B cell (primary cell): ENCODE results near the gene SHC4. TPM values are rescaled to one million over a fixed set of nuclear protein-coding genes. Genes with fewer than 3 reads are reported as not detected.

Experiments
- ATAC-seq: fragments of 200-7000 bp; cut with Tn5 transposase; one replicate; pipeline ENCODE4 v1.10.0; 2021; ENCODE audit warnings: low read depth, mild to moderate bottlenecking, moderate number of reproducible peaks, moderate library complexity
- CTCF ChIA-PET: fragments of 350-600 bp; sonication (Branson Sonifier 250); formaldehyde crosslinking; loops from one replicate; lab custom pipeline; 2021; ENCODE audit warnings: antibody characterized with exemption, inconsistent platforms; lab: Charles Lee
- POLR2A ChIA-PET: fragments of 350-600 bp; sonication (Branson Sonifier 250); formaldehyde crosslinking; loops from one replicate; lab custom pipeline; 2021; ENCODE audit warnings: antibody characterized with exemption; lab: Charles Lee
- DNase-seq: peaks from one replicate; pipeline ENCODE4 v3.0.0; 2013
- H2AFZ ChIP-seq: 2 replicates; pipeline ENCODE4 v1.6.1; 2012; ENCODE audit warnings: mild to moderate bottlenecking, low read depth, low read length; ENCODE audit not compliant: insufficient read depth, poor library complexity, severe bottlenecking
- H3K27ac ChIP-seq, 2 donors: 1 replicate in 1 of 2; 2 replicates in 1 of 2; pipeline ENCODE4 v1.5.1; 2012 to 2013; ENCODE audit warnings: low read length in 2 of 2, mild to moderate bottlenecking in 2 of 2, moderate library complexity in 1 of 2
- H3K27me3 ChIP-seq, 4 experiments: fragments of 200-600 bp in 1 of 4; sonication (generic) in 1 of 4; replicated peaks in 1 of 4; 1 replicate in 2 of 4; 2 replicates in 2 of 4; pipeline versions ENCODE4 v1.6.1 to v1.7.0; 2013 to 2016; ENCODE audit warnings: low read length in 3 of 4, mild to moderate bottlenecking in 2 of 4, mixed read lengths in 1 of 4, moderate library complexity in 1 of 4; ENCODE audit not compliant: insufficient read depth in 4 of 4, control insufficient read depth in 3 of 4; ENCODE audit errors: control extremely low read depth in 1 of 4
- H3K36me3 ChIP-seq, 2 experiments: replicated peaks in 1 of 2; 1 replicate in 1 of 2; 2 replicates in 1 of 2; pipeline versions ENCODE4 v1.6.1 to v1.7.1; 2013; ENCODE audit warnings: low read length in 1 of 2; ENCODE audit not compliant: insufficient read depth in 2 of 2, control insufficient read depth in 1 of 2; ENCODE audit errors: control extremely low read depth in 1 of 2, extremely low read depth in 1 of 2
- H3K4me1 ChIP-seq, 2 donors: fragments of 200-600 bp in 1 of 2; sonication (generic) in 1 of 2; 1 replicate in 1 of 2; 2 replicates in 1 of 2; pipeline versions ENCODE4 v1.5.1 to v1.6.1; 2013 to 2017; ENCODE audit warnings: low read length in 2 of 2; ENCODE audit not compliant: control insufficient read depth in 2 of 2, insufficient read depth in 2 of 2
- H3K4me2 ChIP-seq: replicated peaks from 2 replicates; pipeline ENCODE3; 2012; ENCODE audit warnings: mild to moderate bottlenecking, low read depth, low read length; ENCODE audit not compliant: poor library complexity, severe bottlenecking
- H3K4me3 ChIP-seq, 5 experiments: fragments of 200-600 bp in 1 of 5; sonication (generic) in 1 of 5; 1 replicate in 3 of 5; 2 replicates in 2 of 5; pipeline versions ENCODE4 v1.5.1 to v1.7.0; 2011 to 2016; ENCODE audit warnings: low read length in 4 of 5, mild to moderate bottlenecking in 4 of 5, low read depth in 2 of 5, control low read depth in 1 of 5, moderate library complexity in 1 of 5; ENCODE audit not compliant: insufficient read depth in 1 of 5; ENCODE audit errors: control extremely low read depth in 1 of 5, extremely low read depth in 1 of 5
- H3K79me2 ChIP-seq: fragments of 200-600 bp; sonication (generic); one replicate; pipeline ENCODE4 v1.6.0; 2016; ENCODE audit warnings: low read length; ENCODE audit not compliant: control insufficient read depth, insufficient read depth
- H3K9ac ChIP-seq: fragments of 200-600 bp; sonication (generic); 2 replicates; pipeline ENCODE4 v1.6.1; 2017; ENCODE audit warnings: mild to moderate bottlenecking, low read length, moderate library complexity
- H3K9me3 ChIP-seq, 3 donors: one replicate each; pipeline versions ENCODE4 v1.6.1 to v1.7.1; 2013; ENCODE audit warnings: low read length in 2 of 3; ENCODE audit not compliant: control insufficient read depth in 2 of 3, insufficient read depth in 1 of 3; ENCODE audit errors: control extremely low read depth in 1 of 3
- H4K20me1 ChIP-seq: 2 replicates; pipeline ENCODE4 v1.6.0; 2012; ENCODE audit warnings: mild to moderate bottlenecking, low read length; ENCODE audit not compliant: insufficient read depth, control insufficient read depth, poor library complexity, severe bottlenecking
- H3K27ac Mint-ChIP-seq: one replicate; pipeline ENCODE4 v1.8.0; 2021; ENCODE audit warnings: mixed read lengths
- H3K27me3 Mint-ChIP-seq: one replicate; pipeline ENCODE4 v1.8.0; 2021; ENCODE audit warnings: mixed read lengths
- H3K4me1 Mint-ChIP-seq: one replicate; pipeline ENCODE4 v1.8.0; 2021; ENCODE audit warnings: mixed read lengths
- H3K4me3 Mint-ChIP-seq: one replicate; pipeline ENCODE4 v1.8.0; 2021; ENCODE audit warnings: mixed read lengths
- H3K9me3 Mint-ChIP-seq: one replicate; pipeline ENCODE4 v1.8.0; 2022; ENCODE audit warnings: mixed read lengths; ENCODE audit not compliant: insufficient read depth
- EZH2 ChIP-seq: IDR thresholded peaks from 2 replicates; pipeline ENCODE4 v1.6.1; 2012; ENCODE audit warnings: borderline replicate concordance, low read depth, mild to moderate bottlenecking, moderate library complexity, low read length; ENCODE audit not compliant: insufficient read depth, poor library complexity, severe bottlenecking
- WGBS: methylation state at CpG from one replicate; pipeline ENCODE4 v1.1.5; 2013; ENCODE audit warnings: missing lambda C conversion rate; ENCODE audit not compliant: insufficient coverage; 5-methylcytosine and 5-hydroxymethylcytosine counted together
- intact Hi-C: fragments of 100-400 bp; cut with micrococcal nuclease; formaldehyde crosslinking; loops from one replicate; pipeline ENCODE4 v1.10.0; 2022
- polyA plus RNA-seq: library from polyadenylated mRNA; depleted of rRNA; stranded (reverse); fragments of >200 nt; gene quantifications from 2 replicates; pipeline ENCODE4 v1.2.3, GENCODE V29; 2012
- total RNA-seq, 2 donors: library from RNA; stranded (reverse); fragments of 120-200 nt in 1 of 2; gene quantifications; 1 replicate in 1 of 2; 2 replicates in 1 of 2; pipeline versions ENCODE4 v1.2.3 to v1.2.4, GENCODE V29; 2013 to 2022
- TF ChIP-seq, protein P1 (sequence below): fragments of 200-600 bp; IDR thresholded peaks from one replicate; pipeline ENCODE4 v1.8.0; 2022; ENCODE audit warnings: antibody characterized with exemption, mild to moderate bottlenecking

Gene SHC4
- total and polyA plus RNA-seq, 2 donors (not counting 1 experiment from before 2014, with no cell fraction given): 0.04 to 0.69 TPM

GRCh38 chr15:48828471-48828870 lies 135.2 kb downstream of the SHC4 start:
- H3K4me3 Mint-ChIP-seq: no peak overlapping the region

DNA sequence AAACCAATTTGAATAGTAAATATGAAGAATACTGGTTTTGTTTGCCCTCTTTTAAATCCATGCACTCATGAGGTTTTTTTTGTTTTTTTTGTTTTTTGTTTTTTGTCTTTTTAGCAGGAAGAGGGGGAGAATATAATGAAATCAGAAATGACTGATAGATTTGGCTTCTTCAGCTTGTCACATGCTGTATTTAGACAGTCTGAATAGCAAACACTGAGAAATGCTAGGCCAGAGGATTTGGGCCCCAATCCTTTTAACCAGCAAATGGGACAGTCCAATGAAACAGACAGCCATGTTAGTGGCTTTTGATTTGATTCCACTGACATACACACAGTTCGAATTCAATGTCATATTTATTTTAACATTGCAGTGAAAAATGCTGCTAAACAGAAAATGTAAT lies 138.6 kb downstream of the SHC4 start:
- peaks cover 24% of the 10 kb centered on the region for H3K27me3 Mint-ChIP-seq
- WGBS: no CpG with 5 or more reads among the region's 1 CpG
- Histone ChIP-seq H3K4me2 (no peak overlapping the region), H4K20me1 (no peaks in the 10 kb centered on the region), H3K9ac (no peak overlapping the region), H3K36me3 (no peaks in the 10 kb centered on the region), H3K79me2 (no peaks in the 10 kb centered on the region), H3K4me3 (no peak overlapping the region), H2AFZ (no peak overlapping the region), H3K4me1 (no peaks in the 10 kb centered on the region), H3K27ac (no peak overlapping the region), H3K9me3 (peaks cover 0 to 5% (median 0%) of the 10 kb centered on the region in 3 donors), H3K27me3 (peaks cover 0 to 4% (median 0%) of the 10 kb centered on the region in 4 experiments)
- CTCF ChIA-PET: interaction anchor here (0.7 to 0.9 kb wide), 2 partner anchors 21 to 25 kb away, joined by 3 to 4 read pairs; no protein-coding TSS in a partner anchor
- no peaks in the 10 kb centered on the region for H3K4me1 Mint-ChIP-seq
- H3K4me3 Mint-ChIP-seq: no peak overlapping the region
- TF ChIP-seq, protein P1, sequence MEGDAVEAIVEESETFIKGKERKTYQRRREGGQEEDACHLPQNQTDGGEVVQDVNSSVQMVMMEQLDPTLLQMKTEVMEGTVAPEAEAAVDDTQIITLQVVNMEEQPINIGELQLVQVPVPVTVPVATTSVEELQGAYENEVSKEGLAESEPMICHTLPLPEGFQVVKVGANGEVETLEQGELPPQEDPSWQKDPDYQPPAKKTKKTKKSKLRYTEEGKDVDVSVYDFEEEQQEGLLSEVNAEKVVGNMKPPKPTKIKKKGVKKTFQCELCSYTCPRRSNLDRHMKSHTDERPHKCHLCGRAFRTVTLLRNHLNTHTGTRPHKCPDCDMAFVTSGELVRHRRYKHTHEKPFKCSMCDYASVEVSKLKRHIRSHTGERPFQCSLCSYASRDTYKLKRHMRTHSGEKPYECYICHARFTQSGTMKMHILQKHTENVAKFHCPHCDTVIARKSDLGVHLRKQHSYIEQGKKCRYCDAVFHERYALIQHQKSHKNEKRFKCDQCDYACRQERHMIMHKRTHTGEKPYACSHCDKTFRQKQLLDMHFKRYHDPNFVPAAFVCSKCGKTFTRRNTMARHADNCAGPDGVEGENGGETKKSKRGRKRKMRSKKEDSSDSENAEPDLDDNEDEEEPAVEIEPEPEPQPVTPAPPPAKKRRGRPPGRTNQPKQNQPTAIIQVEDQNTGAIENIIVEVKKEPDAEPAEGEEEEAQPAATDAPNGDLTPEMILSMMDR: no peak
- TF ChIP-seq EZH2: no peak
- POLR2A ChIA-PET: no interaction called here
- intact Hi-C loops: no loop called here
- DNase-seq (no peak), ATAC-seq (no peak)
- H3K9me3 Mint-ChIP-seq: no peaks in the 10 kb centered on the region
- no peak overlapping the region for H3K27ac Mint-ChIP-seq

More at GRCh38 chr15:48828471-48828870, 135.2 kb downstream of the SHC4 start:
- no peak overlapping the region for H3K27ac ChIP-seq
- Mint-ChIP-seq H3K9me3 (peaks cover 4% of the 10 kb centered on the region), H3K4me1 (no peaks in the 10 kb centered on the region), H3K27me3 (peaks cover 16% of the 10 kb centered on the region), H3K27ac (no peak overlapping the region)
- H3K4me3 ChIP-seq: no peak overlapping the region
- DNase-seq (no peak), ATAC-seq (no peak)
- no peaks in the 10 kb centered on the region for H4K20me1 ChIP-seq
- peaks cover 0 to under 1% (median 0%) of the 10 kb centered on the region in 4 experiments for H3K27me3 ChIP-seq
- peaks cover 0 to 11% (median 8%) of the 10 kb centered on the region in 3 donors for H3K9me3 ChIP-seq
- intact Hi-C loops: no loop called here
- H3K4me2 ChIP-seq: no peak overlapping the region
- H2AFZ ChIP-seq: no peak overlapping the region
- POLR2A ChIA-PET: no interaction called here
- no CpG with 5 or more reads among the region's 4 CpGs for WGBS
- H3K4me1 ChIP-seq: no peaks in the 10 kb centered on the region
- H3K9ac ChIP-seq: no peak overlapping the region
- no peaks in the 10 kb centered on the region for H3K36me3 ChIP-seq
- TF ChIP-seq EZH2: no peak
- TF ChIP-seq, protein P1: no peak
- CTCF ChIA-PET: no interaction called here
- no peaks in the 10 kb centered on the region for H3K79me2 ChIP-seq
